ENCODE results near the gene FUOM. TPM values are rescaled to one million over a fixed set of nuclear protein-coding genes. Genes with fewer than 3 reads are reported as not detected.

The FUOM gene
- total RNA-seq, 2 experiments from 2014 or later = 30.4 to 46.0 TPM

DNA sequence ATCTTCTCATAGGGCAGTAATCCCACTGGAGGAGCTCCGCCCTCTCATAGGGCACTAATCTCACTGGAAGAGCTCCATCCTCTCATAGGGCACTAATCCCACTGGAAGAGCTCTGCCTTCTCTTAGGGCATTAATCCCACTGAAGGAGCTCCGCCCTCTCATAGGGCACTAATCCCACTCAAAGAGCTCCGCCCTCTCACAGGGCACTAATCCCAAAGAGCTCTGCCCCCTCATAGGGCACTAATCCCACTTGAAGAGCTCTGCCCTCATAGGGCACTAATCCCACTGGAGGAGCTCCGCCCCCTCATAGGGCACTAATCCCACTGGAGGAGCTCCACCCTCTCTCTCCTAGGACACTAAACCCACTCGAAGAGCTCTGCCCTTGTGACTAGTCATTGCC, 3.4 kb upstream of the FUOM start:
- Histone ChIP-seq H3K9me3 (ENCODE audit: low read length) (no peaks in the 10 kb centered on the region), H3K79me2 (ENCODE audit: insufficient read depth, low read depth, low read length) (no peaks in the 10 kb centered on the region), H3K36me3 (ENCODE audit: insufficient read depth, low read length) (peaks cover 17% of the 10 kb centered on the region), H3K9me2 (ENCODE audit: insufficient read depth, low read length) (no peaks in the 10 kb centered on the region), H4K20me1 (ENCODE audit: insufficient read depth, low read length) (no peaks in the 10 kb centered on the region), H3K4me1 (ENCODE audit: insufficient read depth, low read length, poor library complexity, severe bottlenecking) (peaks cover 7% of the 10 kb centered on the region), H3K4me2 (ENCODE audit: low read length) (no peak overlapping the region), H2AFZ (ENCODE audit: low read length) (no peak overlapping the region), H3K4me3 (ENCODE audit: low read depth, low read length, poor library complexity, severe bottlenecking) (no peak overlapping the region), H3K27ac (ENCODE audit: low read depth, low read length, poor library complexity, severe bottlenecking) (no peak overlapping the region)
- intact Hi-C loops (cut with micrococcal nuclease; ENCODE audit: unreplicated experiment) = no loop called here
- POLR2A ChIA-PET = interaction anchor here (0.8 to 1.1 kb wide), 2 partner anchors 9 to 30 kb away, joined by 3 read pairs; no protein-coding TSS in a partner anchor
- BruUV-seq (replicated peaks) = no TSS peak
- no peak for TF ChIP-seq EZH2phosphoT487 (IDR thresholded peaks at IDR 0.05; ENCODE audit: borderline replicate concordance, low read depth, low read length)
- TF ChIP-seq, protein P1, sequence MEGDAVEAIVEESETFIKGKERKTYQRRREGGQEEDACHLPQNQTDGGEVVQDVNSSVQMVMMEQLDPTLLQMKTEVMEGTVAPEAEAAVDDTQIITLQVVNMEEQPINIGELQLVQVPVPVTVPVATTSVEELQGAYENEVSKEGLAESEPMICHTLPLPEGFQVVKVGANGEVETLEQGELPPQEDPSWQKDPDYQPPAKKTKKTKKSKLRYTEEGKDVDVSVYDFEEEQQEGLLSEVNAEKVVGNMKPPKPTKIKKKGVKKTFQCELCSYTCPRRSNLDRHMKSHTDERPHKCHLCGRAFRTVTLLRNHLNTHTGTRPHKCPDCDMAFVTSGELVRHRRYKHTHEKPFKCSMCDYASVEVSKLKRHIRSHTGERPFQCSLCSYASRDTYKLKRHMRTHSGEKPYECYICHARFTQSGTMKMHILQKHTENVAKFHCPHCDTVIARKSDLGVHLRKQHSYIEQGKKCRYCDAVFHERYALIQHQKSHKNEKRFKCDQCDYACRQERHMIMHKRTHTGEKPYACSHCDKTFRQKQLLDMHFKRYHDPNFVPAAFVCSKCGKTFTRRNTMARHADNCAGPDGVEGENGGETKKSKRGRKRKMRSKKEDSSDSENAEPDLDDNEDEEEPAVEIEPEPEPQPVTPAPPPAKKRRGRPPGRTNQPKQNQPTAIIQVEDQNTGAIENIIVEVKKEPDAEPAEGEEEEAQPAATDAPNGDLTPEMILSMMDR (conservative IDR thresholded peaks at IDR 0.05; ENCODE audit: low read length) = no peak
- CTCF ChIA-PET (ENCODE audit: unreplicated experiment) = interaction anchor here (0.9 kb wide), 1 partner anchor 30 kb away, joined by 9 read pairs; no protein-coding TSS in a partner anchor
- DNase-seq (ENCODE audit: low spot score) = no peak

DNA sequence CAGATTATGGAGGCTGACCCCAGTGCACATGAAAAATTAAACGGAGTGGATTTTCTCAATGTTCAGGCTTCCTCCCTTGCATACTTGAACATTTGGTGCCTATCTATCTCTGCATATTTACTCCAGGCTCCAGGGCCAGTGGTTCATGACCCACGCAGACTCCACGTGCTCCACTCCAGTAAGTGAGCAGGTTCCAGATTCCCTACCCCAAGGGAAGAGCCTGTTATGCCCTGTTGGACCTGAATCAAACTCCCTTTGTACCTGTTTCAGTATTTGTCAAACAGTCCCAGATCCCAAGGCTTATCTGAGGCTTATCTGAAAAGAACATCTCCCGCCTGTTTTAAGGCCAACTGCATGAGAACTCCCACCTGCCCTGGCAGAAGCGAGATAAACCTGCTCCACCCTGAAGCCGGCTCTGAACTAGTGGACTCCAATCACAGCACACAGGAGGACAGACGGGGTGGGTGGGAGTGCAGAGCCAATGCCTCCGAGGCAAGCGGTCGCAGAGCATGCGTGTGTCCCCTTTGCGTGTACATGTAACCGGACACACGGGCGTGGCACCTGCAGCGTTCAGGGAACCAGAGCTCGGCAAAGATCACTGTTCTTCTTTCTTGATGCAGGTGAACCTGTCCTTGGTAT, 2.3 kb upstream of the FUOM start:
- H4K20me1 ChIP-seq (ENCODE audit: insufficient read depth, low read length) = no peaks in the 10 kb centered on the region
- intact Hi-C loops (cut with micrococcal nuclease; ENCODE audit: unreplicated experiment) = loop anchor here (2.0 kb wide), 1 partner anchor 29 kb away; no protein-coding TSS in a partner anchor
- no peak for DNase-seq (ENCODE audit: low spot score)
- CTCF ChIA-PET (ENCODE audit: unreplicated experiment) = no interaction called here
- peaks cover 7% of the 10 kb centered on the region for H3K4me1 ChIP-seq (ENCODE audit: insufficient read depth, low read length, poor library complexity, severe bottlenecking)
- no peaks in the 10 kb centered on the region for H3K9me2 ChIP-seq (ENCODE audit: insufficient read depth, low read length)
- no peaks in the 10 kb centered on the region for H3K79me2 ChIP-seq (ENCODE audit: insufficient read depth, low read depth, low read length)
- TF ChIP-seq EZH2phosphoT487 (IDR thresholded peaks at IDR 0.05; ENCODE audit: borderline replicate concordance, low read depth, low read length) = no peak
- TF ChIP-seq, protein P1 (conservative IDR thresholded peaks at IDR 0.05; ENCODE audit: low read length) = no peak
- no peak overlapping the region for H3K27ac ChIP-seq (ENCODE audit: low read depth, low read length, poor library complexity, severe bottlenecking)
- H3K36me3 ChIP-seq (ENCODE audit: insufficient read depth, low read length) = peaks cover 6% of the 10 kb centered on the region
- no peaks in the 10 kb centered on the region for H3K9me3 ChIP-seq (ENCODE audit: low read length)
- no peak overlapping the region for H3K4me3 ChIP-seq (ENCODE audit: low read depth, low read length, poor library complexity, severe bottlenecking)
- POLR2A ChIA-PET = interaction anchor here (0.6 kb wide), 1 partner anchor 36 kb away, joined by 7 read pairs; no protein-coding TSS in a partner anchor
- BruUV-seq (replicated peaks) = no TSS peak
- no peak overlapping the region for H3K4me2 ChIP-seq (ENCODE audit: low read length)
- no peak overlapping the region for H2AFZ ChIP-seq (ENCODE audit: low read length)

DNA sequence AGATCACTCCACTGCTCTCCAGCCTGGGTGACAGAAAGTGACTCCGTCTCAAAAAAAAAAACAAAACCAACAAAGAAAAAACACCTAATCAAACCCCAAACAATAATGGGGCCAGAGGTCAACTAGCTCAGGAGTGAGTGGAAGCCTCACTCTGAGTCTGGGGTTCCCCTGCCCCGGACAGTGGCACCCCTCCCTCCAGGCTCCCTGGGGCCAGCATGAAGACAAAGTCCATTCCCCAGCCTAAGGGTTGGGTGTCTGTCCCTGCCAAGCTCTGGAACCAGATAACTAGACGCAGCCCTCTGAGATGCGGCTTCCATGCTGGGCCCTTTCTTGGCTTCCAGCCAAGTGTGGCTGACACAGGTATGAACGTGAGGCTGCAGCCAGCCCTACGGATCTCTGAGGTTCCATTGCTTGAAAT, 1.7 kb upstream of the FUOM start:
- Histone ChIP-seq H3K4me2 (ENCODE audit: low read length) (no peak overlapping the region), H3K9me2 (ENCODE audit: insufficient read depth, low read length) (no peaks in the 10 kb centered on the region), H3K4me3 (ENCODE audit: low read depth, low read length, poor library complexity, severe bottlenecking) (no peak overlapping the region), H3K79me2 (ENCODE audit: insufficient read depth, low read depth, low read length) (no peaks in the 10 kb centered on the region), H3K36me3 (ENCODE audit: insufficient read depth, low read length) (0 out of 2 replicates have a peak, but pooled peaks cover 2% of the 10 kb centered on the region), H3K4me1 (ENCODE audit: insufficient read depth, low read length, poor library complexity, severe bottlenecking) (peaks cover 7% of the 10 kb centered on the region), H2AFZ (ENCODE audit: low read length) (no peak overlapping the region), H4K20me1 (ENCODE audit: insufficient read depth, low read length) (no peaks in the 10 kb centered on the region), H3K9me3 (ENCODE audit: low read length) (no peaks in the 10 kb centered on the region), H3K27ac (ENCODE audit: low read depth, low read length, poor library complexity, severe bottlenecking) (no peak overlapping the region)
- DNase-seq (ENCODE audit: low spot score) = no peak
- ChIA-PET POLR2A (interaction anchor here (0.6 to 1.0 kb wide), 3 partner anchors 32 to 35 kb away, joined by 3 to 7 read pairs (median 5); no protein-coding TSS in a partner anchor), CTCF (ENCODE audit: unreplicated experiment) (no interaction called here)
- TF ChIP-seq, protein P1 (conservative IDR thresholded peaks at IDR 0.05; ENCODE audit: low read length) = no peak
- TF ChIP-seq EZH2phosphoT487 (IDR thresholded peaks at IDR 0.05; ENCODE audit: borderline replicate concordance, low read depth, low read length) = no peak
- BruUV-seq (replicated peaks) = no TSS peak
- intact Hi-C loops (cut with micrococcal nuclease; ENCODE audit: unreplicated experiment) = loop anchor here (2.0 kb wide), 1 partner anchor 29 kb away; no protein-coding TSS in a partner anchor

Data from OCI-LY7 (cell line).